Heart left ventricle (tissue), 13 donors: ENCODE data around the gene RDH16.

ENCODE experiments used
- POLR2A ChIP-seq, 2 donors: fragments of 450-650 bp; IDR thresholded peaks; one replicate each; pipeline ENCODE4 v1.6.1; 2017; ENCODE audit warnings: antibody characterized with exemption in 2 of 2, mild to moderate bottlenecking in 2 of 2, moderate library complexity in 2 of 2
- TF ChIP-seq, protein P1 (sequence below), 12 donors: fragments of 200-600 bp; sonication (generic) in 4 of 12; IDR thresholded peaks; one replicate each; pipeline versions ENCODE4 v1.5.0 to v1.8.0; 2018 to 2022; ENCODE audit warnings: antibody characterized with exemption in 12 of 12, mild to moderate bottlenecking in 5 of 12
- donor health status: ischemic (EF 13 %, LVEDD 7.1; RV severe dilation, severe dysfunction).
- donor health status: DM: no; HTN: yes; CAD: no.
- donor health status: DM: no; HTN: no; CAD: no.
- donor health status: ischemic (EF 25% LVEDD 6.9; RV normal size, moderate dysfunction).
- donor health status: ischemic (EF 25% LVEDD 5.7; RV mildly dilated, moderate dysfunction).
- donor health status: ischemic (EF 35%, LVEDD 5.7; RV mildly dilated, moderate dysfunction).
- donor health status: nonischemic (EF 11% LVEDD 7.7; RV severe dilation, severe dysfunction).
- donor health status: DM: yes; HTN: yes; CAD: no.
- donor health status: PGD.
- donor health status: ischemic (EF 29% LVEDD 5.4; RV normal size, mild dysfunction).
- donor health status: nonischemic (EF 23%, LVEDD 6.1; RV moderate dilation, normal function).

DNA sequence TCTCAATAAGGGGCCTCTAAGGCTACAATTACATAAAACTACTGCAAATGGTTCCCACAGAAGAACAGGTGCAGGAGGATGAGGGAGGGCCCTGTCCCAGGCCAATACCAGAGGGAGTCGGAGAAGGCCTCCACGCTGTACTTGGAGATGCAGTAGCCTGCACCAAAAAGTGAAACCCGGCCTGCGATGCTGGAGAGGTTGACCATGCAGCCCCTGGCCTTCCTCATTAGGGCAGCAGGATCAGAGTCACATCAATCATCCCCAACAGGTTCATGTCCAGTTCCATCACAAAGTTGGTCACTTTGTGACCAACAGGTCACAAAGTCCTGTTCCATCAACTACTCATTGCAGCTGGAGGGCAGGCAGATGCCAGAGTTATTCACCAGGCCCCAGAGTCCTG is 26.0 kb upstream of the RDH16 start:
- TF ChIP-seq, protein P1, sequence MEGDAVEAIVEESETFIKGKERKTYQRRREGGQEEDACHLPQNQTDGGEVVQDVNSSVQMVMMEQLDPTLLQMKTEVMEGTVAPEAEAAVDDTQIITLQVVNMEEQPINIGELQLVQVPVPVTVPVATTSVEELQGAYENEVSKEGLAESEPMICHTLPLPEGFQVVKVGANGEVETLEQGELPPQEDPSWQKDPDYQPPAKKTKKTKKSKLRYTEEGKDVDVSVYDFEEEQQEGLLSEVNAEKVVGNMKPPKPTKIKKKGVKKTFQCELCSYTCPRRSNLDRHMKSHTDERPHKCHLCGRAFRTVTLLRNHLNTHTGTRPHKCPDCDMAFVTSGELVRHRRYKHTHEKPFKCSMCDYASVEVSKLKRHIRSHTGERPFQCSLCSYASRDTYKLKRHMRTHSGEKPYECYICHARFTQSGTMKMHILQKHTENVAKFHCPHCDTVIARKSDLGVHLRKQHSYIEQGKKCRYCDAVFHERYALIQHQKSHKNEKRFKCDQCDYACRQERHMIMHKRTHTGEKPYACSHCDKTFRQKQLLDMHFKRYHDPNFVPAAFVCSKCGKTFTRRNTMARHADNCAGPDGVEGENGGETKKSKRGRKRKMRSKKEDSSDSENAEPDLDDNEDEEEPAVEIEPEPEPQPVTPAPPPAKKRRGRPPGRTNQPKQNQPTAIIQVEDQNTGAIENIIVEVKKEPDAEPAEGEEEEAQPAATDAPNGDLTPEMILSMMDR (IDR thresholded peaks at IDR 0.05) = no peak
- no peak for TF ChIP-seq POLR2A (IDR thresholded peaks at IDR 0.05)
